NCI-H1930 (cell line): ENCODE data around the gene ALDH3A2.
"Not testable (repeated sequence)": the region's sequence is repeated elsewhere in the genome, so short reads cannot be mapped to it uniquely, and the experiment has no call there.

Experiments
- DNase-seq, 2 experiments: peaks; one replicate each; lab custom pipeline; 2025; lab: John Stamatoyannopoulos, UW

ALDH3A2 gene

DNA sequence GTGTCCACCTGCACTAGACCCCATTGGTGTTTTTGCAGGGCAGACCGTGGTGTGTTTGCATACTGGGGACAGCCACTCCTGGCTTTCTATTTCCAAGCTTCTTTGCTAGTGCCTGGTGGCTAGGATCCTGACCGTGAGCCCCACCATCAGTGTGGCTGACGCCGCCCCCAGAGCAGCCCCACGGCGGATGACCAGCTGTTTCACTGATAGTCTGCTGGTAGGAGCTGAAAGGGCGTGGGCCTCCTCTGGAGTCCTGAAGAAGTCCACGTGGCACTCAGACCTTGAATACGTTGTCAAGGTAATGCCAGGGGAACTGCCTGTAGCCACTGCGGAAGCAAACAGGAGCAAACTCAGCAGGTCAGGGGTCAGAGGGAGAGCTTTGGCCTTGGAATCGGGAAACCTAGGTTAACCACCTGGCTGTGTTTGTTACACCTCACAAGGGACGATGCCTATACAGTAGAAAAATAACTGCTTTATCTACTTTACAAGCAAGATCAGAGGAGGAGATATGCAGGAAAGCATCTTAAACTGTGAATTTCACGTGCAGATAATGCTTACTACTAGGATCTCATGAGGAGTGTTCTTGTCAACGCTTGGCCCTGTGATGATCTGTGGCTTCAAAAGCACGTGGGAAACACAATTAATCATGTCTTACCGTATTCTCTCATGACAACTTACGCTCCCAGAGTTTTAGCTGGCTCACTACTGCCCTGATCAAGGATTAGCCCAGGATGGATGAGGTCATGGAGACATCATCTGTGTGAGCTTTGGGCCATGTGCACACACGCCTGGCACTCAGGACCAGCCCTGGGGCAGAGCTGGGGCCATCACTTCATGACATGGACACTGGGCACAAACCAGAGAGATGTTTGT is 30.3 kb downstream of the ALDH3A2 start:
- DNase-seq = no peak

DNA sequence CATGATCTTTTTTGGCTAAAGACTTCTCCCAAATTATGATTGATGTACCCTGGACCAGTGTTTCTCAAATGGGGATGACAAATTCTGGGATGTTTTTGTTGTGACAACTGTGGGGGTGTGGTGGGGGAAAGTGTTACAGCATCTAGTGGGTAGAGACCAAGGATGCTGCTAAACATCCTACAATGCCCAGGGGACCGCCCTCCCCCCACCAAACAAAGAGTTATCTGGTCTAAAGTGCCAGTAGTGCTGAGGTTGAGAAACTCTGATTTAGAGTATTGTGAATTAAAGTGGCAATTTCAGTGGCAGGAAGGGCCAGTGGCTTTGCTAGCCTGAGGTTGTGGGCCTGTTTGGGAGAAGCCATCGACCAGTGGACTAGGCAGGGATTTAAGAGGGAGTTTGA is 34.6 kb downstream of the ALDH3A2 start:
- DNase-seq = no peak

DNA sequence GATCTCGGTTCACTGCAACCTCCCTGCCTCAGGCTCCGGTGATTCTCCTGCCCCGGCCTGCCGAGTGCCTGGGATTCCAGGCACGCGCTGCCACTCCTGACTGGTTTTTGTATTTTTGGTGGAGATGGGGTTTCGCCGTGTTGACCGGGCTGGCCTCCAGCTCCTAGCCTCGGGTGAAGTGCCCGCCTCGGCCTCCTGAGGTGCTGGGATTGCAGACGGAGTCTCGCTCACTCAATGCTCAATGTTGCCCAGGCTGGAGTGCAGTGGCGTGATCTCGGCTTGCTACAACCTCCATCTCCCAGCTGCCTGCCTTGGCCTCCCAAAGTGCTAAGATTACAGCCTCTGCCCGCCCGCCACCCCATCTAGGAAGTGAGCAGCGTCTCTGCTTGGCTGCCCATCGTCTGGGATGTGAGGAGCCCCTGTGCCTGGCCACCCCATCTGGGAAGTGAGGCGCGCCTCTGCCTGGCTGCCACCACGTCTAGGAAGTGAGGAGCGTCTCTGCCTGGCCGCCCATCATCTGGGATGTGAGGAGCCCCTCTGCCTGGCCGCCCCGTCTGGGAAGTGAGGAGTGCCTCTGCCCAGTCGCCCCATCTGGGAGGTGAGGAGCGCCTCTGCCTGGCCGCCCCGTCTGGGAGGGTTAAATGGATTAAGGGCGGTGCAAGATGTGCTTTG is 36.5 kb downstream of the ALDH3A2 start:
- DNase-seq = not testable (repeated sequence)

DNA sequence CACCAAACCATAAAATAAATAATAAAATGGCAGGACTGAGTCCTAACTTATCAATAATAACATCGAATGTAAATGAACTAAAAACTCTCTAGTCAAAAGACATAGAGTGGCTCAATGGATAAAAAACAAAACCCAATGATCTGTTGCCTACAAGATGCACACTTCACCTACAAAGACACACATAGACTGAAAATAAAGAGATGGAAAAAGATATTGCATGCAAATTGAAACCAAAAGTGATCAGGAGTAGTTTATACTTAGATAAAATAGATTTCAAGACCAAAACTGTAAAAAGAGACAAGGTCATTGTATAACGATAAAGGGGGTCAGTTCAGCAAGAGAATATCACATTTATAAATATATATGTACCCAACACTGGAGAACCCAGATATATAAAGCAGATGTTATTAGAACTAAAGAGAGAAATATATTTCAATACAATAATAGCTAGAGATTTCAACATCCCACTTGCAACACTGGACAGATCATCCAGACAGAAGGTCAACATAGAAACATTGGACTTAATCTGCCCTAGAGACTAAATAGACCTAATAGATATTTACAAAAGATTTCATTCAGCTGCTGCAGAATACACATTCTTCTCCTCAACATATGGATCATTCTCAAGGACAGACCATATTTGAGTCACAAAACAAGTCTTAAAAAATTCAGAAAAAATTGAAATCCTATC is 38.0 kb downstream of the ALDH3A2 start:
- no peak for DNase-seq

DNA sequence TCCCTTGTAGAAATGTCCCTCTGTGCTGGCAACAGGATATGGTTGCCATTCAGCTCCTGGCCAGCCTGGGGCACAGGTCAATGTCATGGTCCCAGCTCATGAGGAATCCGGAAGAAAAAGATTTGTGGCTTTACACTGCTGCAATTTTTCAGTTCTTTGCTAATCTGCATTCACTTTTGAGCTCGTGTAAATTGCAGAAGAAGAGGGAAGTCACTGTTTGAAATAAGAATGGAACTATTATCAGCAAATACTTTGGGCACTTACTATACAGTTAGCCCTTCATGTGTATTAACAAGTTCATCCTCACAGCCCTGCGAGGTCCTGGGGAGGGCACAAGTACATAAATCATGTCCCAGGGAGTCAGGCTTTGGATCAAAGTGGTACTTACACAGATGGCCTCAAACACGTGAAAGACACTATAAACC is 53.7 kb downstream of the ALDH3A2 start:
- no peak for DNase-seq

DNA sequence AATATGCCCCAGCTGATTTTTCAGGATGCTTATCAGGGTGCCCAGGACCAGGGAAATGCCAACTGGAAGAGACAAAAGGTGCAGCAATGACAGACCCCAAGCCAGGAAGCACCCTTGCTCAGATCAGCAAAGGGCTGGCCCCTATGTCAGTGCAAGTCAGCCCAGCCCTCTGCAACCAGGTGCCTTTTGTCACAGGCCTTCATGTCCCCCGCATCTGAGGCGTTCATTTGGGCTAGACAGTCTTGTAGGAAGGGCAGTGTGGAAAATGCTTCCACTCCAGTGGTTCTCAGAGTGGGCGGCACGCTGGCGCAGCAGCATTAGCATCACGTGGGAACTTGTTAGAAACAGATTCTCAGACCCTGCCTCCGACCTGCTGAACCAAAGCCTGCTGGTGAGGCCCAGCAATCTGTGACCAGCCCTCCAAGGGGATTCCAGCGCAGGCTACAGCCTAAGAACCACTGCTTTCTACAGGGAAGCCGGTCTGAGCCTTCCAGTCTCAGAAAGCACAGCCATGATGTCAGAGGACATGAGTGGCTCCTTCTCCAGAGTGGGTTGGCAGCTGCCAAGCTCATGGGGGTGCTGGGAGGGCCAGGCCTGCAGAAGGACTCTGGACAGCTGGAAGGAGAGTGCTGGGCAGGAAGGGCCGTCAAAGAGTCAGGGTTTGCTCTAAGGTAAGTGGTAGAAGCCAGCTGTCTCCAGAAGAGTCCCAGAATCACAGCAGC is 54.7 kb downstream of the ALDH3A2 start:
- DNase-seq = no peak

DNA sequence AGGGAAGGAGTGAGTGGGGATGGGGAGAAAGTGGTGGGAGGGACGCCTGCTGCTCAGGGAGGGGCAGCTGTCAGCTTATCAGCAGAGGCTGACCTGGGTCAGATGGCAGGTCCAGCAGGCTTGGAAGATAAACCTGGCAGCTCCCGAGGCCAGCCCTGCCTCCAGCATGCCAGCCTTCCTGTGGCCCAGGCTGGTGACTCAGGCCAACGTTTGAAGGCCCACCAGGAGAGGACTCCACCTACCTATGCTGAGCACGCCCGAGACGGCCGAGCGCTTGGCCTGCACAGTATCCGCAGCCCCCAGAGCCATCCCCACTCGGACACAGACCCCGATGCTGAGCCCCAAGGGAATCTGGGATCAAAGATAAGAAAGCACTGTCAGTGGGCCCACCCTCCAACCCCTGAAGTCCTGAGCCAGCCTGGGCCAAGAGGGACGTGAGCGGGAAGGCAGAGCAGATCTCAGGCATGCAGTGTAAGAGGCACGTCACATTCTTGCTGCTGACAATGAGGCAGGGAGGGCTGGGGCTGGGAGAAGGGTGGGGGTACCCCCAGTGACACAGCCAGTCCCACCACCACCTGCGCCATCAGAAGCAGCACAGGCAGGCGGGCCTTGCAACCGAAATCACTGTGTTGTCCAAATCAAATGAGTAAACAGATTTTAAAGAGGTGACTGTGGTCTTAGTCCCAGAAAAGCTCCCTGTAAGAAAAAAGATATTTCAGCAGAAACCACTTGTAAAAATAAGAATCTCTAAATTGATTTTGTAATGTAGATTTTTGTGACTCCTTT is 55.5 kb downstream of the ALDH3A2 start:
- no peak for DNase-seq

DNA sequence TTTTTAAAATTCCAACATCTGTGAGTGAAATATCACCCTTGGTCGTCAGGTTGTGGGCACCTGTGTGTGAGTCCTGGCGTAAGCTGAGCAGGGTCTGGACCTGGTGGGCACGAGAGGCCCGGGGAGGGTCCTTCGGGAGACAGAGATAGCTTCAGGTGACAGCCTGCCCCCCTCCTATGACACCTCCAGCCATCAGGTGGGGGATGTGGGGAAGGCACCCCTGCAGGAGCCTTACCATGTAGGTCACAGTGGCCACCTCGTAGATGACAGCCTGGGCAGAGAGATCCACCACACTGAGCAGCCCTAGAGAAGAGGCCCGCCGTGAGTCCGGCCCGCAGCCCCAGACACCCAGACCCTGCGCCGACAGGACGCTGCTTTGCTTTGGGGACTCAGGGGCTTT is 56.6 kb downstream of the ALDH3A2 start:
- no peak for DNase-seq

DNA sequence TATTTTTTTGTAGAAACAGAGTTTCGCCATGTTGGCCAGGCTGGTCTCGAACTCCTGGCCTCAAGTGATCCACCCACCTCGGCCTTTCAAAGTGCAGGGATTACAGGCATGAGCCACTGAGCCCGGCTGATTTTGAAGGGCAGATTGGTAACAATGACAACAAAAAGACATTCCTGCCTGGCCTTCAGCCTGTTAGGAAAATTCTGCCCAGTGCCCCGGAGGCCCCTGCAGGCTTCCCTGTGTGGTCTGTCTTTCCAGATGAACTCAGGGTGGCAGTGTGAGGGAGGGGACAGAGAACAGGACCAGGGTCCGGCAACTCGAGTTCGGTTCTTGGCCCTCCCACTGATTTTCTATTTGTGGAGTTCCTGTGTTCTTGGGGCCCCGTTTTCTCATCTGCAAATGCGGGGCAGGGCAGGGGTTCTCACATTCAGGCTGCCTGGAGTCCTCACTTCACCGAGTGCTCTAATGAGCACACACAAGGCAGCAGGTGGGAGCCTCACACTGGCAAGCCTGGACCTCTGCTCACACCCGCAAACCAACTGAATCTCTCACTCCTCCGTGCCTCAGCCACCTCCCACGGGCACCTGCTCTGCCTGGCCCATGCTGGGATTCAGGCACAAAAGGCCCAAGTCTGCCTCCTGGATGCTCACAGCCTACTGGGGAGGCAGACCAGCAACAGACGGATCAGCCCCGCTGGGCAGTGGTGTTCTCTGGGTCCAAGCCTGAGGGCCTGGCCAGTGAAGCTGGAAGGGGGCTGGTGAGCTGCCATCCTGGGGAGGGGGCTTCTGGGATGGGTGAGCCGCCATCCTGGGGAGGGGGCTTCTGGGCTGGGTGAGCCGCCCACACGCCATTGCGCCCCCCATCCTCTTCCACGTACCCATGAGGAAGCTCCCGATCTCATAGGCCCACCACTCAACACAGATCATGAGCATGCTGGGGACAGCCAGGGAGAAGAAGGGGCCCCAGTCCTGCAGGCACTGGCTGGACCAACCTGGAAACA is 57.5 kb downstream of the ALDH3A2 start:
- DNase-seq = no peak

DNA sequence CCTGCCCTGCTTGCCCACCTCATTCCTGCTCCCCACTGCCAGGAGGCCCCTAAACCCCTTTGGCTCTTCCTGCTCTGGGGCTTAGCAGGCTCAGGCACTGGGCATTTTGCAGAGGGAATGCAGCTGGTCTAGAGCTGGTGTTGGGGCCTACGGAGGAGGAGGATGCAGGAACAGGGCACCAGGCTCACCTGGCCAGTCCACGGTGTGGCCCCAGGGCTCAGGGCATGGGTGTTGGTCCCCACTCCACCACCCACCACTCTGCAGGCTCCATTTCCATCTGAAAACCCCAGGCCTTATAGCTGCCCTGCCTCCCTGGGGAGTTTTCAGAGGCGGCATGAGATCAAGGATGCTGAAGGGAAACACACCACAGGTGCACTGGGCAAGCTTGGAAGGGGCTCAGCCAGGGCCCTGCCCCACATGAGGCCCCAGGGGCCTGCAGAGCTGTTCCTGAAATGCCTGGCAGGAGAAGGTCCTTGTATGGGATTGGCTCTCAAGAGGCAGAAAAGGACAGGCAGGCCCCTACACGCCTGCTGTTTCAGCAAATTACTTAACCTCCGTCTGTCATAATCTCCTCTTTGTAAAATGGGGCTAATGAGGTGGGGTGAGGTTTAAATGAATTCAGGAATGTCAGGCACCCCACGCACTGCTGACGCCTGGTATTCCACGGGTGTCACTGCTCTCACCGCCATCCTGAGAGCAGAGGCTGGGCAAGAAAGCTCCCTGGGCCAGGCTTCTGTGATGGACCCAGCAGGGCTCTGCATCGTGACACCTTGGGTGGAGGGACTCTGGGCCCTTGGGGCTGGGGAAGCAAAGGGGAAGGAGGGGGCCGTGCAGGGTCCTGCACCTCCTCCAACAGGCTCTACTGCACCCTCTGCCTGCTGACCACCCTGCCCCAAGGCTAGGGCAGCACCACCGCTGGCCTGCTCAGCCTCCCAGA is 58.5 kb downstream of the ALDH3A2 start:
- no peak for DNase-seq

DNA sequence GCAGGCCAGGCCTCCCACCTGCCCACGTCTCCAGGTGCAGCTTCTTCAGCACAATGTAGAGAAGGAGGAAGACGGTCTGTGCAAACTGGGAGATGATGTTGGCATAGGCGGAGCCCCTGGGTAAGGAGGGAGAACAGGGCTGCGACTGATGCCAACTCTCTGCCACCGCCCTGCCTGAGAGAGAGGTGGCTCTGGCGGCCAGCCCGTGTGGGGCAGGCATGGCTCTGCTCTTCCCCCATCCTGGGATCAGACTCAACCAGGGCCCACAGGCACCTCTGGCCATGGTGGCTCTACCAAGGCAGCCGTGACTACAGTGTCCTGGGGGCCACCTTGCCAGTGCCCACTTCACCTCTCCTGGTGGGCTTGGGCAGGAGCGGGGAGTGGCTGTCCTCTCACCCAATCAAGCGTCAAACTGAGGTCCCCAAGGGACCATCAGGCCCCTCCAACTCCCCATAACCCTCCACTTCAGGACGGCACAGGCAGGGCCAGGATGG is 59.2 kb downstream of the ALDH3A2 start:
- no peak for DNase-seq

DNA sequence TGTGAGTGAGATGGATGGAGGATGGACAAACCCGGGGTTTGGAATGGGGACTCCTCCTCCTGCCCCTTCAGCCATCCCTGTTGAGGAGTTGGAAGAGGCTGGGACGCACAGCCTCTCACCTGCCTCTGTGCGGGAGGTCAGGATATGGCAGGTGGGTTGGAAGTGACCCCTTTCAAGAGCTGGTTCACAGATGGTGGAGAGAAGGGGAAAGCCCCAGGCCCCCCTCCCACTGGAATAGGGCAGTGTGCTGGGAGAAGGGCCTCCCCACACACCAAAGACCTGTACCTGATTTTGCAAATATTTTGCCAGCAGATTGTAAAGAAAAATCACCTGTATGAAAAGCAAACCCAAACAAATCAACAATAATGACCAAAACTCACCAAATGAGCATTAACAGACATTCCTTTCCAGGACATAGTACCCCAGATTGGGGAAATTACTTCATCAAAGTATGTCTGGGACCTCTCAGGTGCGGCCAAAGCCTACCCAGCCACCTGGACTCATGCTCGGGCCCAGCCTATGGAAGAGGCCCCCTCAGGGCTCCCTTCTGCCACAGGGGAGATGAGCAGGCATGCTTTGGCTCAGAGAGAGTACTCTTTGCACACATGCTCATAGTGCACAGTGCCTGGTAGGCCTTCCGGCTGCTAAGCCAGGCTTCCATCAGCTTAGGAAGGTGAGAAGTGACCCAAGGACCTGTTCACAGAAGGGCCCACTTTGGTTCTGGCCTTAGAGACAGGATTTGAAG is 60.1 kb downstream of the ALDH3A2 start:
- DNase-seq = no peak

DNA sequence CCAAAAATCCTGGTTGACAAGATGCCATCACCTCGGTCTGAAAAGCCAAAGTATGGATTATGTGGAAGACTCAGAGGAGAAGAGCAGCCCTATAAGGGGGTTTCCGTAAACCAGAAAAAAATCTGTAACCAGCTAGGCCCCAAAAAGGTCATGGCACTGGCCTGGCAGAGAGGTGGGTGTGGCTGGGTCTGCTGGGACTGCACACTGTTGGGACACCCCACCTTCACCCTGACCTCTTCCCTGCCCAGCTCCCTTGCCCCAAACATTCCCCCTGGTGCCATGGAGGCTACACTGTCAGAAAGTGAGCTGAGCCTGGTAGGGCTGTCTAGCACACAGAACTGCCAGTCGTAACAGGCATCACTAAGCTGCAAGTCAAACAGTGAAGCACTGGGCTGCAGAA is 61.3 kb downstream of the ALDH3A2 start:
- DNase-seq = no peak

DNA sequence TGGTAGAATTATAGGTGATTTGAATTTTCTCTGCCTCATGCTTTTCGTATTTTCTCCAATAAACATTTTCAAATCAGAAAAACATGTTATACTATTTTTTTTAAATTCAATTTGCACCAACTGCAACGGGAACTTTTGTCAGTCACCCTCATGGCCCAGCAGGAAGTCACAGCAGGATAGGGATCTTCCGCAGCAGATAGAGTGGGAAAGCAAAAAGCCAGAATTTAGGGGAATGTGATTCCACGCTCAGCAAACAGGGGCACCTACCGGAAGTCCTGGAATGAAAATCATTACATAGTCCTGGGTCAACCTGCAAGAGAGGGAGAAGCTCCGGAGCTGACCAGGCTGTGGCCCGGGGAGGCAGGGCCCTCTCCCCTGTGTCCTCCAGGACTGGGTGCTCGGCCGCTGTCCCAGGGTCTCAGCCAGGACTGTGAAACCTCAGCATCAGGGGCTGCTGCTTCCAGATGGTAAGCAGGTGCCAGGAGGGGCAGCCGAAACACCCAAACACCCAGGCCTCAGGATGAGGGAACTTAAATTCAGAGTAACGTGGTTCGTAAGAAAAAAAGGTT is 64.0 kb downstream of the ALDH3A2 start:
- DNase-seq = no peak

DNA sequence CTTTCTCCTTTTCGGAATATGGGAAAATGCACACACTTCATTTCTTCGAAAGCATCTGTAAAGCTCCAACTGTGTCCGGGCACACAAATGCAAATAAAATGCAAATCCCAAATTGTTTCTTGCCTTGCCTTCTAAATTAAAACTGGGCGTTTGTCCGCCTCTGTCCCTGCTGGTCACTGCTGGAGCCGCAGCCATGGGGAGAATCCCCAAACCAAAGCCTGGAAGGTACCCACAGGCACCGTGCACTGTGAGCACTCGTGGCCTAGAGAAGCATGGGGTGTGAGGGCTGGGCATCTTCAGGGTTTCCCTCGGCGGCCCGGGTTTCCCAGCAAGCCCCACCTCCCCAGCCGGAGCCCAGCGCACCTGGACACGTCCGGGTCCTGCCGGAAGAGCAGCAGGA is 64.9 kb downstream of the ALDH3A2 start:
- DNase-seq = no peak

DNA sequence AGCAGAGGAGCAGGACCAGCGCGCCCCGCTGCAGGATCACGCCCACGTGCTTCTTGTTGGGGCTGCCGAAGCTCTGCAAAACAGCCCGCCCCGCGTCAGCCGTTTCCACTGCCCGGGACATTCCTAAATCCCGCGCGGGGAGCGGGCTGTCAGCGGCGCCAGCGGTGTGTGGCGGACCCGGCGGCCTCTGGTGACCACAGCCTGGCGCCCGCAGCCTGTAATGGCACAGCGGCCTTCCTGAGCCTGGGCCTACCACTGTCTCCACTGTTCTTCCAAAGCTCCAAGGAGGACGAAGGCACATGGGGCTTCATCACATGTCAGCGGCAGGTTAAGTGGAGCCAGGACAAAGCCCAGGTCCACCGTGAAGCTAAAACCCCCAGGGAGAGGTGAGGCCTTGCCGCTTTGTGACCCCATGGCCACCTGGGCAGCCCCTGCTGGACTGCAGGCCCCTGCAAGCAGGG is 65.4 kb downstream of the ALDH3A2 start:
- DNase-seq = no peak

DNA sequence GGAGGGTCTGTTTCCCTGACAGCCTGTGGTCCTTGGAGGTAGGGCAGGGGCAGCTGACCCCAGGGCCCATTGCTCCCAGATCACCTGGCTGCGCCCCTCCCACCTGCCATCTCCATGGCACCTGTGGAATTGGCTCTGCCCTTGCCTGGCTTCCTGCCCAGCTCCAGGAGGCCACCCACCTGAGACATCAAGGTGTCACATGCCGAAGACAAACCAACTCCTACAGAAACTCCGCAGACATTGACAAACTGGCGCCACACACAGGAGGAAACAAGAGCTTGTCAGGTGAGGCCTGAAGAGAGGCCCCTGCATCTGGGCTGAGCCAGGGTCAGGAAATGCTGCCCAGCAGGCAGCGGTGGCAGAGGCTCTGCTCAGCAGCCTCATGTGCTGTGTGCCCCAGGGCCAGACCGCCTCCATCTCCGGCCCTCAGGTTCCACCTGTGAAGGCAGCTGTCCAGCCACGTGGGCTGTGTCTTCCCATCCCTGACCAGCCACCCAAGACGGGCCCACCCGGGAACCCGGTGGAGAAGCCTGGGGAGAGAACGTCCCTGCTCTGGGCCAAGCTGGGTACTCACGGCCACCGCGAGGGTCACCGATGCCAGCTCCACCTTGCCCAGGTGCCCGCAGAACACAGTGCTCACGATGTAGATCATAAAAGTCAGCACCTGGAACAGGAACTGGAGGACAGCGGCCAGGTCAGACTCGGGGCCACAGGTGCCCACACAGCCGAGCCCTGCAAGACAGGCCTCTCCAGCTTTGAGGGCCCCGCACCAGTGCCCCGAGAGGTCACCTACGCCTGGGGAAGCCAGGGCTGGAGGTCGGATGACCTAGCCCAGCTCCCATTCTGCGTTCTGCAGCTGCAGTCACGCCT is 66.2 kb downstream of the ALDH3A2 start:
- no peak for DNase-seq
